HG02943 (cell line): ENCODE data around the gene ZNF771.
"Not testable (repeated sequence)": the region's sequence is repeated elsewhere in the genome, so short reads cannot be mapped to it uniquely, and the experiment has no call there.

Source experiments
- ATAC-seq: cut with Tn5 transposase; IDR thresholded peaks from one replicate; pipeline ENCODE4 v1.9.1; 2021; ENCODE audit warnings: mild to moderate bottlenecking, low read depth, moderate library complexity; ENCODE audit not compliant: unreplicated experiment

Gene ZNF771

GRCh38 chr16:30374538-30374937, 32.9 kb upstream of the ZNF771 start, which contains the start of gene MYL11:
Gene MYL11 (plus strand): TSS chr16:30374802. CDS start chr16:30374858, 56 bp downstream.
- ATAC-seq, result no peak

GRCh38 chr16:30375864-30376263, 31.5 kb upstream of the ZNF771 start:
- no peak for ATAC-seq

DNA sequence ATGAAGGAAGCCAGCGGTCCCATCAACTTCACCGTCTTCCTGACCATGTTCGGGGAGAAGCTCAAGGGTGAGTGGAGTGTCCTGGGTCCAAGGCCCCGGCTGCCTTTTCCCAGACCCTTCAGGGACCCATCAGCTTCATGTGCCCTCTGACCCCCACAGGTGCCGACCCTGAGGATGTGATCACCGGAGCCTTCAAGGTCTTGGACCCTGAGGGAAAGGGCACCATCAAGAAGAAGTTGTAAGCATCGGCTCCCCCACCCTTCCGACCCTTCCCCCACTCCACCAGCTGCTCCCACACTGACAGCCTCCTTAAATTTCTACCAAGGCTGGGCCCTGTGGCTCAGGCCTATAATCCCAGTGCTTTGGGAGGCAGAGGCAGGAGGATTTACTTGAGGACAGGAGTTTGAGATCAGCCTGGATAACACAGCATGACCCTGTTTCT, 30.9 kb upstream of the ZNF771 start:
- no peak for ATAC-seq

GRCh38 chr16:30377050-30377811, 30.2 kb upstream of the ZNF771 start:
- ATAC-seq, result no peak

DNA sequence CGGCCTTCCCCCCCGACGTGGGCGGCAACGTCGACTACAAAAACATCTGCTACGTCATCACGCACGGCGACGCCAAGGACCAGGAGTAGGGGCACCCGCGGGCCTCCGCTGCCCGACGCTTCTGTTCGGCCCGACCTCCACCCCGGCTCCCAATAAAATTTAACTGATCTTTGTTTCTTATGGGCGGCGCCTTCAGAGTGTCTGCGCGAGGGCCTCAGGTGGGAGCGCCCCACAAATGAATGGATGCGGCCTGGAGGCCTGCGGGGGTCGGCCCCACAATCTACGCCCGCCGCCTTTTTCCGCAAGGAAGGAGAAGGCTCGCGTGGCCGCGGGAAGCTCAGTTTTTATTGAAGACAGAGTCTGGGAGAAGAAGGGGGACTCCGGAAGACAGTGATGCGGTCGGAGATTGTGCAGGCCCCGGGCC, 29.6 kb upstream of the ZNF771 start:
- peak; percentile 41 for ATAC-seq

DNA sequence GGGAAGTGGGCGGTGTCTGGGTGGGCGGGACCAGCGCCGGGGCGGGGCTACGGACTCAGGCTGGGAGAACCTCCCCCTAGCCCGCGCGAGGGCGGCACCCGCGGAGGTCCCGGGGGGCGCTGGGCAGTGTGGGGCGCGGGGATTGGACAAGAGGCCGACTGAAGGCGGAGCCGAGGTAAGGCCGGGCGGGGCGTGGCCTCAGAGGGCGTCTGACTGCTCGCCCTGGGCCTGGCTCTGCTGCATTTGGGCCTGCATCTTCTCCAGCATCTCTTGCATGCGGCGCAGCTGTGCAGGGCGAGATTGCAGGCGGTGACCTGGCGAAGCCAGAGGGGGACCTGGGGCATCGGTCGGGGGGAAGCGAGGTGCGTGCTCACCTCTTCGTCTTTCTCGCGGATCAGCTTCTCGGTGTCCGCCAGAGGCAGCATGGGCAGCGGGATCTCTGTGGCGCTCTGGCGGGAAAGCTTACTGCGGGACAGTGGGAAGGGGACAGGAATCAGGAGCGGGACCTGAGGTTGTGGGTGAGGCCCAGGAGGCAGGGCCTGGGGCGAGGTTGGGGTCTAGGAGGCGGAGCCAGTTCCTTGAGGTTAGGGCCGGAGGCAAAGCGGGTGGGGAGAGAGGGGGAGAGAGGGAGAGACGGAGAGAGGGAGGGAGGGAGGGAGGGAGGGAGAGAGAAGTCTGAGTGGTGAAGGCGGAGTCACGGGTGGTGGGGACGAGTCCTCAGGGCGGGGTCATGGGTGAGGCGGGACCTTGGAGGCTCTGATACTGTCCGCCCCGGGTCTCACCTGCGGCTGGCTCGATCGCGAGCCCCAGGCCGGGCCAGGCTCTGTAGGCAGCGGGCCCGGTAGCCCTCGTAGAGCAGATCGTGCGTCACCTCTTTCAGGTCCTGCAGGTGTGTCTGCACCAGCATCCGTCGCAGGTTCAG, 28.9 kb upstream of the ZNF771 start:
- ATAC-seq, result peak; percentile 78

- ATAC-seq, result no peak
These were observed 28.1 kb upstream of the ZNF771 start for GRCh38 chr16:30379158-30379783.

GRCh38 chr16:30380072-30380802, 27.2 kb upstream of the ZNF771 start:
- no peak for ATAC-seq

GRCh38 chr16:30380803-30381208, 26.6 kb upstream of the ZNF771 start:
- ATAC-seq, result no peak

DNA sequence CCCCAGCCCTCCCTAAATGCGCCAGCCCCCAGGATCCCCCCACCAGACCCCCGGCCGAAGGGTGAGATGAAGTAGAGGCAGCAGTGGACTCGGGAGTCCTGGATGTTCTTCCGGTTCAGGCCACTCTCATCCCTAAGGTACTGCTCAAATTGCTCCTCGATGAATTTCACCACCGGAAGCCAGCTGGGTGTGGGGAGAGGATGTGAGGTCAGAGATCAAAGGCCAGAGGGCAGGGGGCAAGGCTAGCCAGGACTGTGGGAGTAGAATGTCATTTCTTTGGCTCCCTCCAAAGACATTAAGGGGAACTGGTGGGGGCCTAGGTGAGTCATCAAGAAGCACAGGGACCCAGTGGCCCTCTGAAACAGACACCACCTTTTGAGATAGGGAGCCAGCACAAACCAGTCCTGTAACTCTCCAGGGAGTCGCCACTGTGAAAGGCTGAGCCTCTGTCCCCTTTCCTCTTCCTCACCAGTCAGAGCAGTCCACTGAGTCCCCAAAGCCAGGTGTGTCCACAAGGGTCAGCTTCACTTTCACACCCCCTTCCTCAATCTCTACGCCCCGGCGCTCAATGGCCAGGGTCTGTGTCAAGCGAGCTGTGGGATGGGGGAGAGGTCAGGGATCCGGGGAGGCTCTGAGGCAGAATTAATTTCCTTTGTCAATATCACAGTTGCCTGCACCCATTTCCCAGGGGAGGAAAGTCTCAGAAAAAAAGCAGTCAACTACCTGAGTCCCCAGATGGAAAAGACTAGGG, 25.9 kb upstream of the ZNF771 start:
- no peak for ATAC-seq

DNA sequence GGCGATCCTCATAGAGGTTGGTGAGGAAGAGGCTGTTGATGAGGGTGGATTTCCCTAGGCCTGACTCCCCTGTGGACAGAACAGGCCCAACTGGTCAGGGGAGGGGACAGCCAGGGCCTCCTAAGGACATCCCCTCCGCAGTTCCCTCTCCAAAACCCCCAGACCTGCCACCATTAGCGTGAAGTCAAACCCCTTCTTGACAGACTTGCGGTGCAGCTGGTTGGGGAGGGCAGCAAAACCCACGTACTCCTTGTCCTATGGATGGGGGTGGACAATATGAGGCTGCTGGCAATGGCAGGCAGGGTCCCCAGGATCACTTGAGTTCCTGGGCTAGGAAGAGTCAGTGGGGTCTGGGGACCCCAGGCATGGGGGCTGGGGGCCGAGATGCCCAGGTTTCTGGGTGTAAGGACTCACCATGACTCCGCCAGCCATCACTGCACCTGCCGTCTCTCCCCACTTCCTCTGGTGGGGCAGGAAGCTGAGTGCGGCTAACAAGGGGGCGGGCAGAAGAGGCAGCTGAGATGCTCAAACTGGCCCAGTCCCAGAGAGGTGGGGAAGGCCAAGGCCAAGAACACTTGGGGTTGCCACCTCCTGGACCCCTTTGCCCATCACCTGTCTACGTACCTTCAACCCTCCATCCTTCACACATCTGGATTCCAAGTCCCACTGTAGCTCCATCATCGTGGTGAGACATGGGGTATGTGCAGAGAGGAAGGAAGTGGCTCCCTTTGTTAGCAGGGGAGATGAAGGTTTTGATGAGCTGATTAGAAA, 25.1 kb upstream of the ZNF771 start, which contains the start of gene SEPTIN1:
SEPTIN1 (minus strand) TSS at position 451 of the 771 bp plus-strand sequence; CDS start at position 432, 19 bp downstream.
- no peak for ATAC-seq

DNA sequence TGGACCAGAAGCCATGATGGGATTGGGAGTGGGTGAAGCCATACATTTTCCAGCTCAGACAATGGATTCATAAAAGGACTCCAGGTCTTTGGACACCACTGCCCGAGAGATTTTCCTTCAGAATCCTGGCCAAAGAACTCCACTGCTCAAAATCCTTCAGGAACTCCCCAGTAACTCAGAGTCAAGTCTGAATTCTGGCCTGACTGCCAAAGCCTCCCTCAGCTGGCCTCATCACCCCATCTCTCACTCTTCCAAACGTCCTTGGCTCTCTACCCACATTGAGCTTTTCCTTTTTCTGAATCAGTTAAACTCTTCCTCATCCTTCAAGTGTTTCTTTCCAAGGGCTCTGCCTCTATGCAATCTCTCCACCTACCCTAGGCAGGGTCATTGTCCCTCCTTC, 23.9 kb upstream of the ZNF771 start:
- no peak for ATAC-seq

GRCh38 chr16:30394592-30395154, 12.7 kb upstream of the ZNF771 start:
- no peak for ATAC-seq

DNA sequence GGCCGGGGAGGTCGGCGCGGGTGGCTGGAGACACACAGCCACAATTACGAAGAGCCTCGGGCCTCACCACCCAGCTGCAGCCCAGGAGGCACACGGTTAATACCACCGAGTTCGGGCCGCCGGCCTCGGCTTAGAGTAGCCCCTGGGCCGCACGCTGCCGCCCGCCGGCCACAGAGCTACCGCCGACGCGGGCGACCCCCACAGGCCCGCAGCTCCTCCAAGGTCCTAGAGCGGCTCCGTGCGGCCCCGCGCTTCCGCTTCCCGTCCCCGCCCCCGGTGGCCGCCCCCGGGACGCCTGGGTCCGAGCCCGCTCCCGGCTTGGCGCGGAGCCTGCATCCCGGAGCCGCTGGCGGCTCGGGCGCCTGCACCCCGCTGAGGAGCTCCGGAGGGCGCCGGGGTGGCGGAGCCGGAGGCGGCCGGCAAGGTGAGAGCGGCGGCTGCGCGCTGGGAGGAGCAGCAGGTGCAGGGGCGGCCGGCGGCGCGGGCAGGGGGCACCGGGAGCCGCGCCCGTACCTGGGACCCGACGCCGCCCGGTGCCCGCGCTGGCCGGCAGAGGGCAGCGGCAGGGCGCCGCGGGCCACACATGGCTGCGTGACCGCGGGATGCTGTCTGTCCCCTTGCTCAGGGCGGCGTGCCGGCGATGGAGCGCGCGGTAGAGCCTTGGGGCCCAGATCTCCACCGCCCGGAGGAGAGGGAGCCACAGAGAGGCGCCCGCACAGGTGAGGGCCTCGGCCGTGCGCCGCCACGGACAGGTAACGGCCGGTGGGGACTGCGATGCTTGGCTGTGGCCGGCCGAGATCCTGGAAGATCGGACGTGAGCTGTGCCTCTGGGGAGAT, 12.0 kb upstream of the ZNF771 start, which contains the start of gene ZNF48:
ZNF48 (plus strand) TSS at position 266 of the 837 bp plus-strand sequence; CDS start at position 641, 375 bp downstream.
- ATAC-seq, result no peak

- ATAC-seq, result no peak
These were observed 11.3 kb upstream of the ZNF771 start for GRCh38 chr16:30395992-30396585.

DNA sequence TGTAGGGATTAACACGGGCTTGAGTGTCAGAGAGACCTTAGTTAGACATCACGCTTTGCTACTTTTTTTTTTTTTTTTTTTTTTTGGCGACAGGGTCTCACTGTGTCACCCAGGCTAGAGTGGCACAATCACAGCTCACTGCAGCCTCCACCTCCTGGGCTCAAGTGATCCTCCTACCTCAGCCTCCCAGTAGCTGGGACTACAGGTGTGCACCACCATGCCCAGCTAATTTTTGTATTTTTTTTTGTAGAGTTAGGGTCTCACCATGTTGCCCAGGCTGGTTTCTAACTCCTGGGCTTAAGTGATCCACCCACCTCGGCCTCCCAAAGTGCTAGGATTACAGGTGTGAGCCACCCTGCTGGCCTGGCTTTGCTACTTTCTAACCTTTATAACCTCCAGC, 10.8 kb upstream of the ZNF771 start:
- not testable (repeated sequence) for ATAC-seq

DNA sequence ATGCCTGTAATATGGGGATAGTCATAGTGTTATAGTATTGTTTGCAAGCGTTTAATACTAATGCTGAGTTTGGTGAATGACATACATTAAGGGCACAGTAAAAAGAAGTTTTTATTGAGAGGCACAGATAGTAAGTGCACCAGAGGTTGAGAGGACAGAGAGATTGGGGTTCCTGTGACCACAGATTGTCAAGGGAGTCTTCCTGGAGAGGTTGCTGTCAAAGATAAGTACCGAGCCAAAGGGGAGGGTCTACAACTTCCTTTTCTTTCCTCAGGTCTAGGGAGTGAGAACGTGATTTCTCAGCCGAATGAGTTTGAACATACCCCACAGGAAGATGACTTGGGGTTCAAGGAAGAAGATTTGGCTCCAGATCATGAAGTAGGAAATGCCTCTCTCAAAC, 10.3 kb upstream of the ZNF771 start:
- ATAC-seq, result no peak
